Stimulated activated CD4-positive, alpha-beta T cell treated with anti-CD3 and anti-CD28 coated beads, Interleukin-15, amount 100 ng/mL, for 1 hour (primary cell): ENCODE data around the gene SLC9A1.

ENCODE experiments used
- DNase-seq, 2 donors: peaks; one replicate each; pipeline ENCODE4 v3.0.0-alpha.2; 2020; ENCODE audit warnings: low read depth in 1 of 2, low spot score in 1 of 2

SLC9A1 gene

DNA sequence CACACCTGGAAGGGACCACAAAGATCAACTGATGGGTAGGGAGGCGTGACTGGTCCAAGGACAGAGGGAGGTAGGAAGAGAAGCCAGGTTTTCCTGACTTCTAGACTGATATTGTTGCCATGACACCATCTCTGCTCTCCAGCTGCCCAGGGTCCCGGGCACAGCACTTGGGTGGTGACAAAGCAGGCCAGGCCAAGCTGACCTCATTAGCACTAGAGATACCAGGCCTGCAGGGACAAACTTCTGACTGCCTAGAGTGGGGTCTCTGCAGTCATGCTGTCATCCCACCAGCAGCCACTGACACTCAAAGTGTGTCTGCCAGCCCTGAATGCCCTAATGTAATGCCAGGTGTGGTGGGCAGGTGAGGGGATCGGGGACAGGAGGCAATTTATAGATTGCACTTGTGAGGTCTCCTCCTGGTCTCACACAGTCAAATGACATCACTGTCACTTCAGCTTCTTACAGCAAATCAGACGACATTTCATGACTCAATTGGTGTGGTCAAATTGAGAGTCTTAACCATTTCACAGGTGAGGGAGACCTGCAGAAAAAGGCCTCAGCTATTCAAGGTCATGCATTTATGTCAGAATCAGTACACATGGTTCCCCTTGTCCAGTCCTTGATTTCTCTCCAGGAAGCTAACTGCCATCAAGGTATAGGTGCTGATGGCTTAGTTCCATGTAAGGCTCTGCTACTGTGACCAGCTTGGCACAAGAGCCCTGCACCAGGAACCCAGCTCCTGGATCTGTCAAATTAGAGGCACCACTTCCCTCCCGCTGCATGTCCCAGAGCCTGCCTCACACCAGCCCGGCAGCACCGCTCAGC lies 2.7 kb downstream of the SLC9A1 start:
- DNase-seq = no peak

DNA sequence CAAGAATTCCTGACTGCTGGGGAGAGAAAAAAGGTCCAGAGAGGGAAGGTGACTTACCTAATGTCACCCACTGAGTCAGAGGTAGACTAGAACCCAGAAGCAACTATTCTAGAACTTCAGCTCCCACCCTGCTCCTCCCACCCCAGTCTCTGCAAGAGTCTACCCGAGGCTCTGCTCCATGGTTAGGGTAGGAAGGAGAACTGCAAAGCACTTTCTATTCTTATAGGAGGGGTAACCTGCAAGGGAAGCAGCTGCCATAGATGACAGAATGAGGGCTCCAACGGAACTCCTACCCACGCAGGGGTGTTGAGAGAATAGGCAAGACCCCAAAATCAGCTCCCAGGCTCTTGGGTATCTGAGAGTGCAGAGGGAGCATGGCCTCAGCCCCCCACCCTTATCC lies 4.3 kb downstream of the SLC9A1 start:
- no peak for DNase-seq

DNA sequence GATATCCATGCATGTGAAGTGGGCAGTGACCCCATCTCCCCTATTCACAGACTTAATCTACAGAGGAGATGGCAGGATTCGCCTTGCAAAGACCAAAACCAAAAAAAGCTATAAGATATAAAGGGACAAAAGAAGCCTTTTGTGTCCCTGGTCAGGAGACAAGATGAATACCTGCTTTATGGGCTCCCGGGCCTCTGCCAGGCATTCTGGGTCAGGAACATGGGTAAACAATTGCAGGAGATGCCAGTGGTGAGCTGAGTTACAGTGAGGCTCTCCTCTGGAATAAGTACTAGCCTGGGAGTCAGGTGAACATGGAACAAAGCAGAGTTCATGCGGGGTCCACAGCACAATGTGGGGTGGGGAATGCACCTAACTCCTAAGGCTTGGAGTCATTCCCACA lies 4.7 kb downstream of the SLC9A1 start:
- no peak for DNase-seq

DNA sequence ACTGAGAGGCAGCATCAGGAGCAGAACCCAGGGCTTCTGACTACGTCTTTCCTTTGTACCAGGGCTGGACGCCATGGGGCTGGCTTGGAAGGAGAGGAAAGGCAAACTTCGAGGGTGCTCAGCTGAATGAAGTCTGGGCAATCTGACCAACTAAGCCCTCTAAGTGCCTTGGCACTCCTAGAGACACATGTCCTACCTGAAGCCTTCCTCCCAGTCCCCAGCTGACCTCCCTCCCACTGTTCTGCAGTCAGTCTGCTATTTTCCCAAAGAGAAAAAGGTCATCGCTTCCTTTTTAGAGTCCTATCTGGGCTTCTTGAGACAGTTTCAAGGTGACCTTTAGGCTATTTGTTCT lies 5.2 kb downstream of the SLC9A1 start:
- no peak for DNase-seq

DNA sequence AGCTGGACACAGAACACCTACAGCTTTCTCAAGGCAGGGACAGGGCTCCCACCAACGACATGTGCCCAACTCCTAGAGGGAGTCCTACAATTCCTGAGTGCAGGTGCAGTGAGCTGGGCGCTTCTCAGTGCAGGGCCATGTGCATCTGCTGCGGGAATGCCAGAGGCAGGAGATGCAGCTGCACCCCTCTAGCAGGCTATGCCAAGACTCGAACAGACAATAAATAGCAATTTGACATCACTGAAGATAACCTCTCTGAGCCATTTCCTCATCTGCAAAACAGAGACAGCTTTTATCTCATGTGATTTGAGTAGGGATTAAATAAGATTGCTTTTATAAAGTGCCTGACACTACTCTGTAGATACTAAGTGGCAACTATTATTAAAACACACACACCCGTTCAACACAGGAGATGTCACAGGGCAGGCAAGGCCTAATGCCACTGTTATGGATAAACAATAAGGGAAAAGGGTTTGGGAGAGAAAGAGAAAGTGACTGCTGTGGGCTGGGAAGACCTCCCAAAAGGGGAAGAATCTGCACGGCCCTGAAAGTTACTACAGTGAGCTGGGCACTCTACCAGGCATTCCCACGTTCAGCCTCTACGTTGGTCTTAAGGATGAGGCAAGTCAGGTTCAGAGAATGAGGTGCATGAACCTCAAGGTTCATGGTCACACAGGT lies 5.7 kb downstream of the SLC9A1 start:
- no peak for DNase-seq

DNA sequence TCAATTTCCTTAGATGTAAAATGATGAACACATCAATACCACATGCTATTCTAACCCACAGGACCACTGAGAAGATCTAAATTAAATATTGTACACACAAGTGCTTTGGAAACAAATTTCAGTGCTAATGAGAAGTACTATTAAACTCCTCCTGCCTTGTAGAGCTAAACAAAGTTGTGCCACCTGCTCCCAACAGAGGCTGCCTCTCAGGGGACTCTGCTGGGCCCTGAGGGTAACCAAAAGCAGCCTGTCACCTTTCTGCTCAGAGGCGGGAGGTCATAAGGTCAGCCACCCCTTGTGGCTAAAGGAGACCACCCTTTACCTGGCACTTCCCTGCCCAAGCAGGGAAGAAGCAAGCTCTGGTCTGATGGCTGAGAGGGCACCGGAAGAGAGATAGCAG lies 6.3 kb downstream of the SLC9A1 start:
- DNase-seq = no peak

DNA sequence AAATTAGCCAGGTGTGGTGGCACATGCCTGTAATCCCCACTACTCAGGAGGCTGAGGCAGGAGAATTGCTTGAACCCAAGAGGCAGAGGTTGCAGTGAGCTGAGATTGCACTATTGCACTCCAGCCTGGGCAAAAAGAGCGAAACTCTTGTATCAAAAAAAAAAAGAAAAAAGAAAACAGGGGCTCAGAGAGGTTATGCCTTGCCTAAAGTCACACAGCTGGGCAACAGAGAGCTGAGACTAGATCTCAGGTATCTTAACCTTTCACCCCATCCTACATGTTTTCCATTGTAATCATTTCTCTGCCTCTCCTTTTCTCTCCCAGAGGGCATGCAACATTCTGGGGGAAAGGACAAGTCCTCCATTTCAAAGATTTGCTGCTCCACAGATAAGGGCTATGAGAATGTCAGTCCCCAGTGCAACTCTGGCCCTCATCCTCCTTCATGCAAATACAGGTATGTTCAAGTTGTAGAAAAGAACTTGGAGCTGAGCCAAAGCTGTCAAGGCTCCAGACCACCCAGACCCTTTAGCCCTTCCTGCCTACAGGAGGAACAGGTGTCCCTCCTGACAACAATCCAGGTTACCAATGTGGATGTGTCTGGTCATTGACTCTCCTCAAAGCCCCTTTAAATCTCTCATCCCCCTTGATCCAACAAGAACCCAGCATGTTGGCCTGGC lies 6.9 kb downstream of the SLC9A1 start:
- DNase-seq = no peak

DNA sequence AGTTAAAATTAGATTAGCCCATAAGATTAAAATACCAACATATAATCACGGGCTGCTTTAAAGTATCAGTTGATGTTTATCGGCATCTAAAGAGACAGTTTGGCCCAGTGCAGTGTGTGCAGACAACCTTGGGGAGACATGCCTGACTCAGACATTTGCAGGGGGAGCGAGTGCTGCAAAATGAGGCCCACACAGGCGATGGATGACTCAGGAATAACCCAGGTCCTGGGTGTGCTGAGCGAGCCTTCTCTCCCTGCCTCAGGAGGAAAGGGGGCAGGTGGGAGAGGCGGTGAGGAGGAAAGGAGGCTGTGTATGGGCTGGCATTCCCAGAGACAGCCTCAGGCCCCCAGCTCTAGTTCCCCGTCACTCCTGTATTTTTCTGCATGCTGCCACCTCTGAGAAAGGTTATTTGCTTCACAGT lies 9.0 kb downstream of the SLC9A1 start:
- DNase-seq = no peak

DNA sequence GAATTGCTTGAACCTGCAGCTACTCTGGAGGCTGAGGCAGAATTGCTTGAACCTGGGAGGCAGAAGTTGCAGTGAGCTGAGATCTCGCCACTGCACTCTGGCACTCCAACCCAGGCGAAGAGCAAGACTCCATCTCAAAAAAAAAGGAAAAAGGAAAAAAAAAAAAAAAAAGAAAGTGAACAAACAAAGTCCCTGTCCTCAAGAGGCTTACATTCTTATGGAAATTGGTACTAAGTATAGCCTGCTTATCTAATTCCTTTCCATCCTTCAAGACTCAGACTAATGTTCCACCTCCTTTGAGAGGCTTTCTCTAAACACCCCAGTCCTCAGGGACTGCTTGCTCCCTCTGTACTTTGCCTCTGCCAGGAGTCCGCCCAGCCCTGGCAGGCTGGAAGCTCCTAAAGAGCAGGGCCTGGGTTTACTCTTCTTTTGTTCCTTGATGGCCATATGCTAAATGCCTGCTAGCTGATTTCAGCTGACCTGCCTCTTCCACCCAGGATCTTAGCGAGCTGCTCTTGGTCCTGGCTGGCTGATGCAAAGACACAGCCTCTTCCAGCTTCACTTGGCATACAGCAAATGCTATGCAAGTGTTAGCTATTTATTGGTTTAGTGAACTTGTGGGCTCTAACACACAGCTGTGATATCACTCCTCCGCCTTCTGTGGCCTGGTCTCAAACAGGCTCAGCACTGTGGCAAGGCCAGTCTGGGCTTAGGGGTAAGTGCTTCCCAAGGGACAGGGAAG lies 9.8 kb downstream of the SLC9A1 start:
- DNase-seq = no peak

DNA sequence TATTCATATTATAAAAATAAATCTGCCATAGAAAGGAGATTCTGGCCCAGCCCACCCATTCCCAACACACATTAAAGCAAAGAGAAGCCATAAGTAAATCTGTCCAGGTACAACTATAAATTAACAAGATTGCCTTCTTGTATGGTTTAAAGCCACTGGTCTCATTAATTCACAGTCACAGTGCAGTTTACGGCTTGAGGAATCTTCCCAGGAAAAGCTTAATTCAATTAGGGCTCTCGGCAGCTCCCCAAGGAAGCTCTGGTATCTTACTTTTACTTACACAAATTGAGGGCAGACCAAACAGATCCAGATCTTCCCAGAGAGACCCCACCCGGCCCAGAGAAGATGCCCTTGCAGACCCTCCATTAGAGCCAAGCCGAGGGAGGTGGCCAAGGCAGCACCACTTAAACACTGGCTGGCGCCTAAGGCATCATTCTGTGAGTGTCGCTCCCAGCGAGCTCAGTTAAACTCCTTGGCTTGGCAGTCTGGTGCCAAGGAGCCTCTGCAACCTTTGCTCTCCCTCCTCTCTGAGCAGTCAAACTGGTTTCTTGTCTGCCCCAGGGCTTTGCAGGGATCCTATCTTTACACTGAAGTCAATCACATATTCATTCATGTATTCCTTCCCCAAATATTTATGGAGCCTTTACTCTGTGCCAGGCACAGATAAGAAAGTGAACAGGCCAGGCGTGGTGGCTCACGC lies 10.7 kb downstream of the SLC9A1 start:
- no peak for DNase-seq

DNA sequence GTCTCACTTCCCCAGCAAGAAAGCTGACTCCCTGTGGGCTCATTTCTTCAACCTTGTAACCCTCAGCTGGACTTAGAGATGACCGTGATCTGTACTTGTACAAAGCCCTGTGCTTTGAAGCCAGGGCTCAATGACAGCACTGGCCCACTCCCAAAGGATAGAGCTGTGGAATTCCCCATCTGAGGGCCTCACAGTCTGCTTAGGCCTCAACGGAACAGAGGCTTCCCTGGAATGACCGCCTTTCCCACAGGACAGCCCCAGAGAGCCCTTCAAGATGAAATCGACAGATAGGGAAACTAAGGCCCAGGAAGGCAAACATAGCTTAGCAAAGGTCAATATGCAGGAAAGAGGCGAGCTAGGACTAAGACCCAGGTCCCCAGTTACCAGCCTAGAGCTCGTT lies 11.5 kb downstream of the SLC9A1 start:
- no peak for DNase-seq

DNA sequence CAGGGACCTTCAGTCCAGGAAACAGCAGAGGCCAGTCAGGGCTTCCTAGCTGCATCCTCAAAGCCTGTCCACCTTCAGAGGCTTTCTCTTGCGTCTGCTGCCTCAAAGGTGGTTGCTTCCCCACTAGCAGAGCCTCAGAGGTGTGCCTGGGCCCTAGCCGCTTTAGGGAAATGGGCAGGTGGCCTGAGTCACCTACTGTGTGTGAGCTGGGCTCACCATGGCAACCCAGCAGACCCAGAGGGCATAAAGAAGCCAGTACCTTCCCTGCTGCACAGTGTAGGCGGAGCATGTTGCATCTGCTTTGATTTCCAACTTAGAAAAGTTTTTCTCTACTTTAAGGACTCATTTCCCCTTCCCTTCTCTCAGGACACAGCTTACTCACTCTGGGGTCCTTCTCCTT lies 12.5 kb downstream of the SLC9A1 start:
- no peak for DNase-seq

DNA sequence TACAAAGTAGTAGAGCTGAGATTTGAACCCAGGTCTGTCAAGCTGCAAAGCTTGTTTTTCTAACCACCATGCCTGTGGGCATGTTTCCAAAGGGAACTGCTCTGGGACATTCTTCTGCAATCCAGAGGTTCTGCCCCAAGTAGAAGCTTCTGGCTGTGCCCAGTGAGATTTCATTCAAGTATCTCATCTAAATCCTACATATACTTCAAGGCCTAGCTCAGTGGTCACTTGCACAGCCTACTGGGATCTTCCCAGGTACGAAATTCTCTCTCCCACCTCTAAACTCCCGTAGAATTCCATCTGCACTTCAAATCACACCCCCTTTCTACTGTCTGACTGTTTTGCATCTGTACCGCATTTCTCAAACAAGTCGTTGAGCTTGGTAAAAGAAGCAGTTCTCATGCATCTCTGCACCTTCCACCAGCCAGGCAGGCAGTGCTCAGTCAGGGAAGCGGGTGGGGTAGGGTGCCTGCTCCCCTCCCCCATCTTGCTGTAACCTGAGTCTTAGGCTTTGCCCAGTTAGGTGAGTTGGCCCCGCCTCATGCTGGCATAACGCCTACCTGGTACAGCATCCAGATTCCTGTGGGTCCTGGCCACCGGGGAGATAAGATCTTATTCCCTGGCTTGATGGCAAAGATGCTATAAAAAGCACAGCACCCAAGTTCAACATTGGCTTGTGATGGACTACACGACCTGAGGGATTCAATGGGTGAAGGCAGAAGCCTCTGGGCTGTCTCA lies 13.5 kb downstream of the SLC9A1 start:
- DNase-seq = no peak

DNA sequence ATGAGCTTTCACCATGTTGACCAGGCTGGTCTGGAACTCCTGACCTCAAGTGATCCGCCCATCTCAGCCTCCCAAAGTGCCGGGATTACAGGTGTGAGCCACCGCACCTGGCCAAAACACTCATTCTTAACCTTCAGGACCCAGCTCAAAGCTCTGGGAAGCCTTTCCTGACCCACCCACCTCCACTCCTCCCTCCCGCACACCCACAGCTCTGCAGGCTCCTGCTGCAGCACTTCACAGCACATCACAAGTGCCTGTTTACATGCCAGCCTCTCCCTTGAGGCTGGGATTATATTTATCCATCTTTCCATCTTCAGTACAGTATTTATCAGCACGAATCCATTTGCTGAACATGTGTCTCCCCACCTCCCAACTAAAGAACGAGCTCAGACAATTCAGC lies 14.9 kb downstream of the SLC9A1 start:
- no peak for DNase-seq

DNA sequence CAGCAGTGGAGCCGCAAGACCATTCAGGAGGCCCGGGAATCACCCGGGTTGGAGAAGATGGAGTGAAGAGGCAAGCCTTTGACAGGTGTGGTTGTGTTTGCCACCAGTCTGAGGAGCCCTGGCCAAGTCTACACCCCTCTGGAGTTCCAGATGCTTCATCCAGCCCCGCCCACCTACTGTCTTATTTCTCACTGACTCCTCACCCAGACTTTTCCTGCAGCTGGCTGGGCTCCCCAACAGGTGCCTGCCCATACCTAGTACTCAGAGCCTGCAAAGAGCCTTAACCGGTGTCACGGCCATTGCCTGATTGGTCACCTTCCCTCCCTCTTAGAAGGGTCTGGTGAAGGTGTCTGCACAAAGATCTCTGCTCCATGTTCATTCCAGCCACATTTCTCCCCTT lies 16.0 kb downstream of the SLC9A1 start:
- no peak for DNase-seq

DNA sequence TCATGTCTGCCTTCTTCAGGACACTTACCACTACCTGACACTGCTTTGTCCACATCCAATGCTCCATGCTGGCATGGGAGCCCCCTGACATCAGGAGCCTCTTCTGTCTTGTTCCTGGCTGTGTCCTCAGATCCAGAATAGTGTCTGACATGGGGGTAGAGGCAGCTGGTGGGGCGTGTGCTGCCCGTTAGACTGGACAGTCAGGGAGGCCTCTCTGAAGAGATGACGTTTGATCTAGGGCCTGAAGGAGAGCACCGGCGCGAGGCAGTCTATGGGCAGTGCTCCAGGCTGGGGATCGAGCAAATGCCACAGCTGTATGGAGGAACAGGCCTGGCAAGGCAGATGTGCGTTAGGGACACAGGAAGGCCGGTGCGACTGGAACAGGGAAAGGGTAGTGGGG lies 16.6 kb downstream of the SLC9A1 start:
- DNase-seq = no peak

DNA sequence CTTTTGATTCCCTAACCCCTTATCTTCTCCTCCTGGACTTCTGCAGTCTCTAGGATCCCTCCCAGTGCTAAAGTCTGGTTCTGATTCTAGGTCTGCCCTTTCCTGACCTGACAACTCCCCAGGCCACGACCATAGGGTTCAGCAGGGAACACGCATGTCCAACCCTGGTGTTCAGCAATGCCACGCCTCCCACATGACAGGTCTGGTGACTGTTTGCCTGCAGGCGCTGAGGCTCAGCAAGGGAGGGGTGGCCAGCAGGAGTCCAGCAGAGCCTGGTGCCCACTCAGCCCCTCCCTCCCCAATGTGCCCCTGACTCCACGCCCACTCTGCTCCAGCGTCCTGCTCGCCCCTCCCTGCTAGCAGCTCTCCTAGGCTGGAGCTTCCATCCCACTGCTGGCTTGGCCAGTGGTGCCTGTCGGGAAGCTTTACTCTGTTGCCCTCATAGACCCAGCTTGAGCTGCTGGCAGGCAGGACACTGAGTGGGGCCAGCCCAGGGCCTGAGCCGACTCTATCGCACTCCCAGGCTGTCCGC lies 17.3 kb downstream of the SLC9A1 start:
- no peak for DNase-seq

DNA sequence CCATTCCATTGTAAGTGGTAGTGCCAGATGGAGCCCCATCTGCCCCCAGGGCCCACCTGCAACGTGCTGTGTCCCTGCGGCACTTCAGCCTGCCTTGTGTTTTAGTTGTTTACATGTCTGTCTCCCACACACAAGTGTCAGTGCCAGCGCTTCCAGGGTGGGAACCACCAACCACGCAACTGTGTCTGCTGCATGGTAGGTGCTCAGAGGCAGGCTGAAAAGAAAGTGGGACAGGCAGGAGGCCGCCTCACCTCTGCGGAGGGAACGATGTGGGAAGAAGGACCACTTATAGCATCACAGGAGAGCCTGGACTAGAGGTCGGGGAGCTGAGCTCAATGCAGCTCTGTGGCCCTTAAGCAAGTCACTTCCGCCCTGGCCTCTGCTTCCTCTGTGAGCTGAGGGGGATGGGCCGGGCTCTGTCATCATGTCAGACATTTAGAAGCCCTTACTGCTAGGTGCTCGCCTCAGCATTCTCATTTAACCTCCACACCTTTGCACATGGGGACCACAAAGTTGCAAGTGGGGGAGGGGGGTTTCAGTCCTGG lies 17.9 kb downstream of the SLC9A1 start:
- DNase-seq = peak; percentile 44 to 57

DNA sequence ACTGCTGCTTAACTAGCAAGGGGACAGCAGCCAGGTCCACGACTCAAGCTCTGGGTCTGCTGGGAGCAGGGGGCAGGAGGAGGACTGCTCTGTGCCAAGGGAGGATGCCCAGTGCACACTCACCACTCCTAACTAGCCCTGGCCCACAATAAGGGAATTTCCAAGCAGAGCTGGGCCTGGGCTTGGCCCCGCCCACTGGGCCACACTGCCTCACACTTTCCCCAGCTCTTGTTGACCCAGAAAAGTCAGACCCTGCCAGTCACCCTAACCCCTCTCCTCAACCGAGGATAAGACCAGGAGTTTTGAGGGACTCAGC lies 18.7 kb downstream of the SLC9A1 start:
- no peak for DNase-seq
